Suppressor macrophage treated with lipopolysaccharide for 4 hours (primary cell): ENCODE data around the gene TRIM14.
A peak's percentile ranks its signal among the peaks of the same experiment; 100 is the strongest.
"Not testable (repeated sequence)": the region's sequence is repeated elsewhere in the genome, so short reads cannot be mapped to it uniquely, and the experiment has no call there.

ENCODE experiments used
- DNase-seq: peaks from one replicate; pipeline ENCODE4 v3.0.0-alpha.2; 2020

TRIM14 gene

GRCh38 chr9:98142182-98142907 lies 23.3 kb upstream of the TRIM14 start:
- DNase-seq, result no peak

GRCh38 chr9:98140503-98140902 lies 21.5 kb upstream of the TRIM14 start:
- no peak for DNase-seq

- no peak for DNase-seq
These were observed 17.5 kb upstream of the TRIM14 start for GRCh38 chr9:98136489-98136888.

- no peak for DNase-seq
These were observed 16.9 kb upstream of the TRIM14 start for GRCh38 chr9:98135938-98136337.

GRCh38 chr9:98135558-98135934 lies 16.5 kb upstream of the TRIM14 start:
- no peak for DNase-seq

GRCh38 chr9:98134702-98135557 lies 15.9 kb upstream of the TRIM14 start:
- no peak for DNase-seq

GRCh38 chr9:98132806-98133631 lies 14.0 kb upstream of the TRIM14 start:
- DNase-seq, result no peak

GRCh38 chr9:98132158-98132557 lies 13.1 kb upstream of the TRIM14 start:
- no peak for DNase-seq

- no peak for DNase-seq
These were observed 11.7 kb upstream of the TRIM14 start for GRCh38 chr9:98130576-98131228.

- not testable (repeated sequence) for DNase-seq
These were observed 11.0 kb upstream of the TRIM14 start for GRCh38 chr9:98130060-98130459.

GRCh38 chr9:98129451-98129881 lies 10.4 kb upstream of the TRIM14 start:
- DNase-seq, result peak; percentile 89

GRCh38 chr9:98128316-98128715 lies 9.3 kb upstream of the TRIM14 start:
- no peak for DNase-seq

- no peak for DNase-seq
These were observed 8.2 kb upstream of the TRIM14 start for GRCh38 chr9:98127226-98127625.

GRCh38 chr9:98124637-98125426 lies 5.8 kb upstream of the TRIM14 start:
- no peak for DNase-seq

- DNase-seq, result not testable (repeated sequence)
These were observed 5.1 kb upstream of the TRIM14 start for GRCh38 chr9:98124091-98124490.

GRCh38 chr9:98121058-98121457 lies 2.0 kb upstream of the TRIM14 start:
- no peak for DNase-seq

GRCh38 chr9:98120476-98120875 lies 1.5 kb upstream of the TRIM14 start:
- DNase-seq, result no peak

GRCh38 chr9:98117984-98118639 lies 910 bp downstream of the TRIM14 start:
- peak; percentile 59 for DNase-seq

GRCh38 chr9:98117097-98117496 lies 1.9 kb downstream of the TRIM14 start:
- not testable (repeated sequence) for DNase-seq

GRCh38 chr9:98109052-98109451 lies 10.0 kb downstream of the TRIM14 start:
- DNase-seq, result no peak

GRCh38 chr9:98108531-98109031 lies 10.4 kb downstream of the TRIM14 start:
- DNase-seq, result peak; percentile 75
